GM19452 (cell line): ENCODE results near the gene PLEKHF1.
"Not testable (repeated sequence)": the region's sequence is repeated elsewhere in the genome, so short reads cannot be mapped to it uniquely, and the experiment has no call there.

ENCODE experiments used
- ATAC-seq: cut with Tn5 transposase; IDR thresholded peaks from one replicate; pipeline ENCODE4 v1.9.1; 2021; ENCODE audit not compliant: unreplicated experiment

Gene PLEKHF1, protein sequence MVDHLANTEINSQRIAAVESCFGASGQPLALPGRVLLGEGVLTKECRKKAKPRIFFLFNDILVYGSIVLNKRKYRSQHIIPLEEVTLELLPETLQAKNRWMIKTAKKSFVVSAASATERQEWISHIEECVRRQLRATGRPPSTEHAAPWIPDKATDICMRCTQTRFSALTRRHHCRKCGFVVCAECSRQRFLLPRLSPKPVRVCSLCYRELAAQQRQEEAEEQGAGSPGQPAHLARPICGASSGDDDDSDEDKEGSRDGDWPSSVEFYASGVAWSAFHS

DNA sequence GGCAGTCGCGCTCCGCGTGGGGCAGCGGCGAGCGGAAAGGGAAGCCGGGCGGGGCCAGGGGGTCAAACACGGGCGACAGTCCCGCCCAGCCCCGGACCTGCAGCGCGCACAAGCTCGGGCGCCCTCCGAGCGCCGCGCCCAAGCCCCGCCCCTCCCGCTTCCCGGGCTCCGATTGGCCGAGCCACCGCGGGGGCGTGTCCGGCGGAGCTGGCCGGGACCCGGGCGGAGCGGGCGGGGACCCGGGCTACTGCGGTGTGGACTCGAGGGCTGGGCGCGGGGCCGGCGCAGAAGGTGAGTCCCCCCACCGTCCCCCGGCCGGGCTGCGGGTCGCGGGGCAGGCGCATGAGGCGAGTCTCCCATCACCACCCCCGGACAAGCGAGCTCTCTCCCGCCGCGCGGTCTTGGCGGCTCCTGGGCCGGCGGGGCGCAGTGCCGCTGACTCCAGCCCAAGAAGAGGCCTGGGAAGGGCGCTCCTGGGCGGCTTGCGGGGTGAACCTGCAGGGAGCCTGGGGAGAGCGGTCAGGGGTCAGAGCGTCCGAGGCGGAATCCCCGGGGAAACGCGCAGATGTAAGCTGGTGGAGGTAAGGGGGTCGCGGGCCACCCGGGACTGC is at the start of gene PLEKHF1:
TSS of gene PLEKHF1 (plus strand) at position 247 of the 611 bp plus-strand sequence. CDS start 8,379 bp downstream, outside the sequence.
- ATAC-seq = peak; percentile 90

DNA sequence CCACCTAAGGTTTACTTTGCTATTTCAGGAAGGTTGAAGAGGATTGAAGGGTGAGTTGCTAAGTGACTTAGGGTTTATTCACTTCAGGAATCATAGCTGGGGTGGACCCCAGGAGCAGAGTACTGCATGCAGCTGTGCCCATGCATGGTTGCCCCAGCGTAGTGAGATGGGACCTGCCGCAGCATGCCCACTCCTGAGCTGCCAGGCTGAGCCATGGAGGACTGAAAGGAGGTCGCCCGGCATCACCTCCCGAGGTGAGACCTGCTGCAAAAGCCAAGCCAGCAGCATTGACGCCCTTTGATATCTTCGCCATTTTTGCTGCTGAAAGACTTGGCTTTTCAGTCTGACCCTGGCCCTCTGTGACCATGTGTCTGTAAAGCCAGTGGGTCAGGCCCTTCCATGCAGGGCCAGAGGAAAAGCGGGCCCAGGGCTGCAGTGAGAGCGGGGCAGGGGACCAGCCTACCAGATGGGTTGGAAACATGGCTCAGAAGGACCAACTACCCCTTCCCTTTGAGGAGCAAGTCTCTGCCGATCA is 49.3 kb upstream of the PLEKHF1 start:
- no peak for ATAC-seq

DNA sequence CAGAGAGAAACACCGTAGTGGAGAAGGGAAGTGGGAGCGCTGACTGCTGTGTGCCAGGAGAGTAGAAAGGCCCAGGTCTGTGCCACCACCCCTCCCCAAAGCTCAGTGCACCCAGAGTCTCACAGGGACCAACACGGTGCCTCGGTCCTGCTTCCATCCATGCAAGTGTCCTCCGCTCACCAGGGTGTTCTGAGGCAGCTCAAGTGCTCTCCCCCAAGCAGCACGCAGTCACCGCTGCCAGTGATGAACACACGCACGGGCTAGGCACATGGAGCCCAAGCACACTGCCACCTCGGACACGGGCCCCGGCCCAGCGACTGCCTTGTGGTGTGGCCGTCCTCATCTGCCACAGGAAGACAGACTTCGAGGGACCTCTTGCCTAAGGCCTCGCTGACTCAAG is 48.7 kb upstream of the PLEKHF1 start:
- no peak for ATAC-seq

DNA sequence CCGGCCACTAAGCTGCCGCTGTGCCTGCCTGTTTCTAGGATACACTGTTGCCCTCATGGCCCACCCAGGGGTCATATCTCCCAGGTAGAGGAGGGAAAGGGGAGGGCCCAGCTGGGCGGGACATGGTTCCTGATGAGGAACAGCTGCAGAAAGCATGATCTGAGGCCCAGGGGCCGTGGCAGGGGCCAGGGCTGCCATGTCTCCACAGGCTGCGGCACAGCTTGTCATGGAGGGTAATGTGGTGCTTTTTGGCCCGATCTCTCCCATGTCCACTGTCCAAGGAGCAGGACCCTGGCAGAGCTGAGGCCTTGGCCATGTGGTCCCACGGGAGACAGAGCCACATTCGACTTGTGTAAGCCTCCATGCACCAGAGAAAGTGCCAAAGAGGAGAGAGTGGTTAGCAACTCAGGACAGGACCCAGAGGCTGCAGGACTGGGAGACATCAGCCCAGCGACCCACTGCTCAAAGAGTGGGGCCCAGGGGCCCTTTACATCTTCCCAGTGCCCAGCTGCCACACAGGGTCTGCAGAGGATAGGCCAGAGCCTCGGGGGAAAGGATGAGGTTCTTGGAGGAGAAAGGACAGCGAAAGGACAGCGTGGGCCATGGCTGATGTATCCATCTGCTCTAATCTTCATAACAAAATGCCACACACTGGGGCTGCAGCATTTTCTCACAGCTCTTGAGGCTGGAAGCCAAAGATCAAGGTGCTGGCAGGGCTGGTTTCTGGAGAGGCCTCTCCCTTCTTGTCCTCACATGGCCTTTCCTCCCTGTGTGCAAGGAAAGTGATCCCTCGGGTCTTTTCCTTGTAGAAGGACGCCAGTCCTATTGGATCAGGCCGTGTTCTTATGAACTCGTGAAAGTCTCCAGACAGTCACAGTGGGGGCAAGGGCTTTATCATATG is 47.6 kb upstream of the PLEKHF1 start:
- no peak for ATAC-seq

DNA sequence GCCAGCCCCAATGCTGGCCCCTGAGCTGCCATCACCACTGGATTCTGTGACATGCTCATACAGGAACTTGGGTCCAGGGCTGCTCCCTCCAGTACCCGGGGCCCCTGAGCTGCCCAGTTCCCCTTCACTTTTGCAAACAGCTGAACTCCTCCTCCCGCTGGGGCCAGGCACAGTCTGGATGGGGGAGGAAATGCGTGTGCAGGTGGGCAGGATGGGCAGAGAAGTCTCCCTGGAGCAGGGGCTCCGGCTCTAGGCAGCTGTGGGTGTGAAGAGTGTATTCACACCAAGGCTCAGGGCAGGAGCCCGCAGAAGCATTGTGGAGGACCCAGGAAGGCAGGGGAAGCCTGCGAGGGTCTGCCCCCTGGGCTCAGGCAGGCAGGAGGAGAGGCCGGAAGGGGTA is 46.8 kb upstream of the PLEKHF1 start:
- no peak for ATAC-seq

DNA sequence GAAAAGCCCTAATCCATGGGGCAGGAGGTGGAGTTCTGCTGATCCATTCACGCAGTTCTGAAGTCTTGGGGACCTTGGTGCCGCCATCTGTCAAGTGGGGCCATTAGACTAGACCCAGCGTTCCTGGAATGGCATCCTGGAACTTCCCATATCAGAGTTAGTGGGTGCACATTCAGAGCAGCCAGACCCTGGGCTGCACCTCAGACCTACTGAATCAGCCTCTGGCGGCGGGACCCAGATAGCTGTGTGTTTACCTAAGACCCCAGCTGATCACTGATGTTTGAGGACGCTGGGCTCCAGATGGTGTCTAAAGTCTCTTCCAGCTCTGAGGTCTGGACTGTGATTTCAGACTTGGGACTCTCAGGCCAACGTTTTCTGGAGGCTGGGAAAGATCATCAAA is 46.4 kb upstream of the PLEKHF1 start:
- no peak for ATAC-seq

DNA sequence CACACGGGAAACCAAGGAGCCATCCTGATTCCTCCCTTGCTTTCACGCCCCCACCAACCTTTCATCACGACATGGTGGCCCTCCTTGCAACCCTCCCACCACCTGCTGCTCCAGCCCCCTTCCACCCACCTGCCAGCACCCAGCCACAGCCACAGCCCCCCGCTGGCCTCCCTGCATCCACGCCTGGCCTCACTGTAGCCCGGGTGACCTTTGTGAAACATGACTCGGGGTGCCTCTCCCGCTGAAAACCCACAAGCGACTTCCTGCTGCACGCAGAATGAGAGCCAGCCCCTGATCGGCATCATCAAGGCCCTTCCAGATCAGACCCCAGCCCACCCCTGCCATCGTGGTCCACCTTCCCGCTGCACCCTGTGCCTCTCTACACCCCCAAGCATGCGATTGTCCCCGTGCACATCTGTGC is 44.3 kb upstream of the PLEKHF1 start:
- no peak for ATAC-seq

DNA sequence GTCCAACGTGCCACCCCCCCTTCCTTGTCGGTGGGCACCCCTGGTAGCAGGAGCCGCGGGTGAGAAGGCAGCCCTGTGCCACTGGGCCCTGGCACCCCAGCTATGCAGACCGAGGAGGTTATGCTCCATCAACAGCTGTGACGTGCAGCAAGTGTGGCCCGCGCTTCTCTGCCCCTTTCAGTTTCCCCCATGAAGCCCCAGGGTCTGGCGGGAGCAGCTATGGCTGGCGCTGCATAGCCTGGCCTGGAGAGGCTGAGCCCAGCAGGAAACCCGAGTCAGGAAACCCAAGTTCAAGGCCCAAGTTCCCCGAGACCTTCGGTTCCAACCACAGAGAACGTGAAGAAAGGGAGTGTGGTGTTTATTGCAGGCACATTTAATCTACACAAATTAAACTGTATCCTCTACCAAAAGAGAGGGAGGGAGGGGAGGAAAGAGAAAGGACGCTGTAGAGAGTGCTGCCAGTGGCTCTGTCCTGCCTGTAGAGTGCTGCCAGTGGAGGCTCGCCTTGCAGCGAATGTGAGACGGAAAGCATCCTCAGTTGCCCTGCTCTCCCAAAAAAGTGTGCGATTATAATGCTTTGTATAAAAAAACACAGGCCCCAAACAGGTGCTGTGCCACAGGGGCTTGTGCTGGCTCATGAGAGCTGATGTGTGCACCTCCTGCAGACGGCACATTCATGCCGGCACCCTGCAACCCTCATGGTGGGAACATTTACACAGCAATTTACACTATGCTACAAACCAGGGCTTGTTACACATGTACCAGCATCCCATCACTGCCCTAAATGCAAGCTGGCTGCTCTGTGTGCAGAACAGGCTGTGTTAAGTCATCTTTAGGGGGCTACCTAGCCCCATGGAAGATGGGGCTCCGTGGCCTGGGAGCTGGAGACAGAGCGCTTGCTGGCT is 42.8 kb upstream of the PLEKHF1 start:
- peak; percentile 48 for ATAC-seq

DNA sequence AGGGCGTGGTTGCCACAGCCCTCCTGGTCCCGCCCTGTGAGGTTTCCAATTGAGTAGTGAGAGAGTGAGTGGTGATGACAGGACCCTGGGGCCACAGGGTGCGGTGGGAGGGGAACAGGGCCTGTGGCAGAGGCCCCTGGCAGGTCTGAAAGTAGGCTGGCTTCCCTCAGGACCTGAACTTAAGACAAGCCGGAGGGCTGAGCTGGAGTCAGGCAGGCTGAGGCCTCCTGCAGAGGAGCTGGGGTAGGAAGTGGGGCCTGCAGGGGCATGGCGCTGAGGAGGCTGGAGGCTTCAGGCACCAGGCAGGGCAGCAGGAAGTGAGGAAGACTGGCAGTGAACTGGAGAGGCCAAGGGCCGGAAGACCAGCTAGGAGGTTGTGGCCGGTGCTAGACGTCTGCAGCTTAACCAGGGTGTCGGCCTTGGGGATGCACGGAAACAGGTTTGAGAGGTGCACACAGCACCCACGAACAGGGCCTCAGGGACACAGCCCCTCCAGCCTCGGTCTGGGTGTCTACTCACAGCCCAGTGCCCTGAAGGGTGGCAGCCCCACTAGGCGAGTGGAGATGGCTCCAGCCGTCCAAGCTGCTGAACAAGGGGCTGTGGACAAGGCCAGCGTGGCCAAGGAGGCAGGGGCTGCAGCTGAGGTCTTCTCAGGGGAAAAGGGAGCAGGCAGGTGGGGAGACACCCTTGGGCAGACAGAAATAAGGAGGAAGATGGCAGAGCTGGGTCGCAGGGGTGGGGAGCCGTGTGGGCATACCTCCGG is 41.4 kb upstream of the PLEKHF1 start:
- no peak for ATAC-seq

DNA sequence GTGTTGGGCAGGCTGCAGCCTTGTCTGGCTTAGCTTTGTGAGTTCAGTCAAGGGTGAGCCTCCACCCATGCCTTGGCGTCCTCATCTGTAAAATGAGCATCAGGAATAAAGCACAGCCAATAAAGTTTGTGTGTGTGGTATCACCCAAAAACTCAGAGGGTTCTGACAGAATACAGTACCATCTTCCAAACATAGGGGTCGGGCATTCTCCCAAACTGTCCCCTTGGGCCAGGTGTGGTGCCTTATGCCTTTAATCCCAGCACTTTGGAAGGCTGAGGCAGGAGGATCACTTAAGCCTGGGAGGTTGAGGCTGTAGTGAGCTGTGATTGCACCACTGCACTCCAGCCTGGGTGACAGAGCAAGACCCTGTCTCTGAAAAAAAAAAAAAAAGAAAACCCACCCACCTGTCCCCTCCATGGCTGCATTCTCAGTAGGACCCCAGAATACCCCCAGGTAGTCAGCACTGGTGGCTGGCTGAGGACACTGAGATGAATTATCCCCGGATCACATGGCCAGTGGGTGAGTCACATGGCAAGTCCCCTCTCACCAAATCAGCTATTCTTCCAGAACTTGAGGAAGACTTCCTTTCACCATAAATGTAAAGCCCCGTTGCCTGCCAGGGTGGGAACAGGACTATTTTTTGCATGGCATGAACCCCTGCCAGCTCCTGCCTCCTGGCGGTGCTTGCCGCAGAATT is 40.6 kb upstream of the PLEKHF1 start:
- no peak for ATAC-seq

DNA sequence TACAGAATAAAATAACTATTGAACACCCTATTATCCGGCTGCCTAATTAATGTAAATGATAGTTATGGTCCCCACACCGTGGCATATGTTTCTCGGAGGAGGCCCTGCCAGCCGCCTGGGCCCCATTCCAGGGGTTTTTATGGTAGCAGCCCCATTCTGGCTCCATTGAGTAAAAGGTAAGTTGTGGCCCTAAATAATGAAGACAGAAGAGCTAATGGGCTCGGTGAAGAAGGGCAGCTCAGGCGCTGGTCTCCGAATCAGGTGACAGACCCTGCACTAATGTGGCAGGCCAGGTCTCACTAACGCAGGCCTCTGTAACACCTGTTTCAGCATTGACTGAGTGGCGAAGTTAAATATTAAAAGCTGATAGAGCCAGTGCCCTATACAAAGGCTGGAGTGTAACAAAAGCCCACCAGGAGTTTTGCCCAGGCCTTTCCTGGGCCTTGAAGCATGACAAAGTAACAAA is 40.0 kb upstream of the PLEKHF1 start:
- ATAC-seq = no peak

DNA sequence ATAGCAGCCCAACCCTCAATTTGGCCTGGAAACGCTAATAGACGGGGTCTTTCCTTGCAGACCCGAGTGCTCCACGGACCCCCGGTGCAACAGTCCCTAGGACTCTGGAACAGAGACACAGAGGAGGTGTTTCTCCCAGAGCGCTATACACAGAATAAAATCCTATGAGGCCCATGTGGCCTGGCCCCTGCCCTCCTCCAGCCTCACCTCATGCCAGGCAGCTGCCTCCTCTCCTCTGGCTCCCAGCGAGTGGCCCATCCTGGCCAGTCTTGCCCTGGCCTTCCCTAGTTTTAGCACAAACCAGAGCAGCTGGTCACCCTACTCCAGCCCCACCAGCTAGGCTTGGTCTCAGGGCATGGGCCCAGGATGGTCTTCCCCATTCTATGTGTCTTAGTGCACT is 38.9 kb upstream of the PLEKHF1 start:
- no peak for ATAC-seq

DNA sequence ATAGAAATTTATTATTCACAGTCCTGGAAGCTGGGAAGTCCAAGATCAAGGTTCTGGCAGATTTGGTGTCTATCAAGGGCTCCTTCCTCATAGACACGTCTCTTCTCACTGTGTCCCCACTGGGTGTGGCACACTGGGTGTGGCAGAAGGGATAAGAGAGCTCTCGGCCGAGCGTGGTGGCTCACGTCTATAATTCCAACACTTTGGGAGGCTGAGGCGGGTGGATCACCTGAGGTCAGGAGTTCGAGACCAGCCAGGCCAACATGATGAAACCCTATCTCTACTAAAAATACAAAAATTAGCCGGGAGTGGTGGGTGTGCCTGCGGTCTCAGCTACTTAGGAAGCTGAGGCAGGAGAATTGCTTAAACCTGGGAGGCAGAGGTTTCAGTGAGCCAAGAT is 38.4 kb upstream of the PLEKHF1 start:
- ATAC-seq = not testable (repeated sequence)

DNA sequence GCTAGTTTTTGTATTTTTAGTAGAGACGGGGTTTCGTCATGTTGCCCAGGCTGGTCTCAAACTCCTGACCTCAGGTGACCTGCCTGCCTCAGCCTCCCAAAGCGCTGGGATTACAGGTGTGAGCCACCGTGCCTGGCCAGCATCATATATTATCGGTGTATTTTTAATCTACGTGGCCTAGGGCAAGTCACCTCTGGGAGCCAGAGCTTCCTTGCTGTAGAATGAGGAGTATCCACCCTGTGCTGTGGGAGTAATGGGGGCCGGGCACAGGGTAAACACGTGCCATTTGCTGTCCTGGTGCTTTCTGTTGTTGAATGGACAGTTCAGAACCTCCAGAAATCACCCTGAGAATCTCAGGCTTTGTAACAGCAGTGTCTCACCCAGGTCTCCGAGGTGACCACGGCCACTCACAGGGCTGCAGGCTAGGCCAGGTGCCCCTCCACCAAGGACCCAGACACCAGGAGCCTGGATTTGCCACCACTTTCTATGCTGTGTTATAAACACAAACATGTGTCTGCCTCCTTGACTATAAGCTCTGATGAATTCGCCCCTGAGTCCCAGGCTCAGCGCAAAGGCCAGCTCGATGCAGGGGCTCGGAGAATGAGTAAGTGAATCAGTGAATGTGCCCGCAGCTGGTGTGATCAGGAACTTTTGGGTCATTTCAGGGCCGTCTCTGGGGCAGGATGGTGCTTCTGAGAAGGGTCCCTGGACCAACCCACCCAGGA is 36.4 kb upstream of the PLEKHF1 start:
- no peak for ATAC-seq

DNA sequence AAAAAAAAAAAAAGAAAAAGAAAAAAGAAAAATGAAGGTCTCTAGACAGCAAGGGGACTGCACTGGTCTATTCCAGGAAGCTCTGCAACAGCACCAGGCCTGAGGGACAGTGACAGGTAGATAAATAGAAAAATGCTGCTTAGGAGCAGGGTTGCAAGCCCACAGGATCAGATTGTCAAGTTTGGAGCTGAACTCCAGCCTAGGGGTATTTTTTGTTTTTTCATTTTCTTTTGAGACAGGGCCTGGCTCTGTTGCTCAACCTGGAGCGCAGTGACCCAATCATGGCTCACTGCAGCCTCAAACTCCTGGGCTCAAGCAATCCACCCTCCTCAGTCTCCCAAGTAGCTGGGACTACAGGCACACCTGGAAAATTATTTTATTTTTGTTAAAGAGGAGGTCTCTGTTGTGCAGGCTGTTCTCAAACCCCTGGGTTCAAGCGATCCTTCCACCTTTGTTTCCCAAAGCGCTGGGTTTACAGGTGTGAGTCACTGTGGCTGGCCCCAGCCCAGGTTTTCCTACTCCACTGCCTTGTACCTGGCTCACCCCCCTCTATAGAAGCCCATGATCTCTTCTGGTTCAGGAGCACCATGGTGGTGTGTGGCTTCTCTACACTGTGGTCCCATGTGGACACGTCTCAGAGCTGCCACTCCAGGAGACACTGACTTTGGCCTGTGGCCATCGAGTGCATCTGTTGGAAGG is 35.3 kb upstream of the PLEKHF1 start:
- no peak for ATAC-seq

DNA sequence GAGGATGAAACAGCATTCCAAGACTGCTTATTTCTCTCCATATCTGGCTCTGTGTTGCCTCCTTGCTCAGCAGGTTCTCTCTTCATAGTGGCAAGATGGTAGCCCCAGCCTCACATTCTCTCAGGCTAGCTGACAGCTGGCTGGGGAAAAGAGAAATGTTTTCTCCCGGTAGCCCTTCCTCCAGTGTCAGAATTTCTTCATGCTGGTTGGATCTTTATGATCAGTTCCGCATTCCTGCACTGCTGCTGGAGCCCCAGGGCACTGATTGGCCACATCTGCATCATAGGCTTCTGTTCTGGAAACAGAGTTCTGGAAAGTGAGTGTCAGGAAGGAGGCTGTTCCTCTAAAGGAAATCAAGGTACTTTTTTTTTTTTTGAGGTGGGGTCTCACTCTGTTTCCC is 34.6 kb upstream of the PLEKHF1 start:
- no peak for ATAC-seq

DNA sequence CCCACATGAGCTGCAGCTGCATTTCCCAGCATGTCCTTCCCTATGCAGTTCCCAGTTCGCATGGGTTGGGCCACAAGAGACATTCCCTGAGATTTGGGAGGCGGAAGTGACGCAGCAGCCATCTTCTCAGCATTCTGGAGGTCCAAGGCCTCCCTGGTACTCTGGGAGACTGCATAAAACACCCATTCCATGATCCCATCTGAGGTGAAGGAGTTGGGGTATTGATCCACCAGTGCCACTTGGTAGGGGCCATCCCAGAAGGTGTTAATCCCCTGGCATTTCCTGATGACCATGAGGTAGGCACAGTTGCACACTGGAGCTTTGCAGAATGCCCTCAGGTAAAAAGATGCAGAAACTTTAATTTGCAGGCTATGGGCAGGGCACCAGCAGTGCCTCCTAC is 33.8 kb upstream of the PLEKHF1 start:
- ATAC-seq = no peak

DNA sequence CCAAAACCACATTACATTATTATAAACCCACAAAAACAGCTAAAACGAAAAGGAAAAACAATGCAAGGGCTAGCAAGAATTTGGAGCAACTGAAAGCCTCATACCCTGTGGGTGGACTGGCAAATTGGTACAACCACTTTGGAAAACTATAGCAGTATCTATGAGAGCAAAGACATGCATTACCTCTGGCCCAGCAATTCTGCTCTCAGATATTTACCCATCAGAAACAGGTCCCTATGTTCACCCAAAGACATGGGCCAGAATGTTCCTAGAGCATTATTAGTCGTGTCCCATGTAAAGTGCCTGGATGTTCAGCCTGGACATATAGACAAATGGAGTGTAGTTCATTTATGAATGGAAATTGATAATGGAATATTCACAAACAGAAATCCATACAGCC is 31.3 kb upstream of the PLEKHF1 start:
- ATAC-seq = no peak
